C4-2B (cell line): Measurements from ENCODE around the gene MAG.

ENCODE experiments used
- ZFX ChIP-seq: fragments of 450-650 bp; IDR thresholded peaks from 2 replicates; pipeline ENCODE4 v1.6.1; 2017
- TF ChIP-seq, protein P1 (sequence below): fragments of 450-650 bp; conservative IDR thresholded peaks from 2 replicates; pipeline ENCODE4 v1.5.1; 2017; ENCODE audit warnings: mild to moderate bottlenecking

DNA sequence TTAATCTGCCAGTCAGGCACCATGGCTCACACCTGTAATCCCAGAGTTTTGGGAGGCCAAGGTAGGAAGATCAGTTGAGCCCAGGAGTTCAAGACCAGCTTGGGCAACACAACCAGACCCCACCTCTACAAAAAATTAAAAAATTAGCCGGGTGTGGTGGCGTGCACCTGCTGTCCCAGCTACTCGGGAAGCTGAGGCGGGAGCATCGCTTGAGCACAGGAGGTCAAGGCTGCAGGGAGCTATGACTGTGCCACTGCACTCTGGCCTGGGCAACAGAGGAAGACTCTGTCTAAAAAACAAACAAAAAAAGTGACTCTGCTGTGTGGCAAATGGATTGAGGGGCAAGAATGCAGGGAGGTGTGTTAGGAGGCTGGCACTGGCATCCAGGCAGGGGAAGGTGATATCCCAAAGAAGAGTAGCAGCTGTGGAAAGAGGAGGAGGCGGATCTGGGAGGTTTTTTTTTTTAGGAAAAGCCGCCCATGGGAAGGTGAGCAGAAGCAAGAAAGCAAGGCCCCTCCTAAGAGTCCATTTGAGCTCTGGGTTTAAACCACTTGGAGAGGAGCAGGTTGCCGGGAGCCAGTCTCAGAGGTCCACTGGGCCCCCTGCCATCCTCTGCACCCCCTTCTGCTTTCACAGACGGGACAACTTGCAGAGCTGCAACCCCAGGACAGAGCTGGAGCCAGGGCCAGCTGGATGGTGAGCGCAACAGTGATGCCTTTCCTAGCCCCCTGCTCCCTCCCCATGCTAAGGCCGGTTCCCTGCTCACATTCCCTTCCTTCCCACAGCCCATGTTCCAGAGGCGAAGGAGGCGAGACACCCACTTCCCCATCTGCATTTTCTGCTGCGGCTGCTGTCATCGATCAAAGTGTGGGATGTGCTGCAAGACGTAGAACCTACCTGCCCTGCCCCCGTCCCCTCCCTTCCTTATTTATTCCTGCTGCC lies 7.5 kb upstream of the MAG start:
- TF ChIP-seq, protein P1, sequence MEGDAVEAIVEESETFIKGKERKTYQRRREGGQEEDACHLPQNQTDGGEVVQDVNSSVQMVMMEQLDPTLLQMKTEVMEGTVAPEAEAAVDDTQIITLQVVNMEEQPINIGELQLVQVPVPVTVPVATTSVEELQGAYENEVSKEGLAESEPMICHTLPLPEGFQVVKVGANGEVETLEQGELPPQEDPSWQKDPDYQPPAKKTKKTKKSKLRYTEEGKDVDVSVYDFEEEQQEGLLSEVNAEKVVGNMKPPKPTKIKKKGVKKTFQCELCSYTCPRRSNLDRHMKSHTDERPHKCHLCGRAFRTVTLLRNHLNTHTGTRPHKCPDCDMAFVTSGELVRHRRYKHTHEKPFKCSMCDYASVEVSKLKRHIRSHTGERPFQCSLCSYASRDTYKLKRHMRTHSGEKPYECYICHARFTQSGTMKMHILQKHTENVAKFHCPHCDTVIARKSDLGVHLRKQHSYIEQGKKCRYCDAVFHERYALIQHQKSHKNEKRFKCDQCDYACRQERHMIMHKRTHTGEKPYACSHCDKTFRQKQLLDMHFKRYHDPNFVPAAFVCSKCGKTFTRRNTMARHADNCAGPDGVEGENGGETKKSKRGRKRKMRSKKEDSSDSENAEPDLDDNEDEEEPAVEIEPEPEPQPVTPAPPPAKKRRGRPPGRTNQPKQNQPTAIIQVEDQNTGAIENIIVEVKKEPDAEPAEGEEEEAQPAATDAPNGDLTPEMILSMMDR: no peak
- no peak for TF ChIP-seq ZFX
